Neural progenitor cell (in vitro differentiated cells): ENCODE results near the gene MRTO4. TPM values are rescaled to one million over a fixed set of nuclear protein-coding genes. Genes with fewer than 3 reads are reported as not detected.

Source experiments
- DNase-seq: peaks from one replicate; pipeline ENCODE4 v3.0.0-alpha.2; 2016; ENCODE audit warnings: low spot score
- H2AFZ ChIP-seq: fragments of 200-600 bp; sonication (generic); replicated peaks from 2 replicates; pipeline ENCODE4 v1.6.1; 2016; ENCODE audit warnings: antibody characterized with exemption
- H3F3A ChIP-seq: fragments of 200-600 bp; sonication (generic); 2 replicates; pipeline ENCODE4 v1.6.1; 2016; ENCODE audit warnings: antibody characterized with exemption, low read depth
- H3K27ac ChIP-seq: fragments of 200-600 bp; sonication (generic); 2 replicates; pipeline ENCODE4 v1.5.1; 2016; ENCODE audit warnings: mild to moderate bottlenecking
- H3K27me3 ChIP-seq: fragments of 200-600 bp; sonication (generic); 2 replicates; pipeline ENCODE4 v1.6.1; 2016; ENCODE audit warnings: mild to moderate bottlenecking, moderate library complexity
- H3K36me3 ChIP-seq: fragments of 200-600 bp; sonication (generic); 2 replicates; pipeline ENCODE4 v1.5.1; 2016
- H3K4me1 ChIP-seq: fragments of 200-600 bp; sonication (generic); 2 replicates; pipeline ENCODE4 v1.6.1; 2016; ENCODE audit warnings: mixed run types
- H3K4me2 ChIP-seq: fragments of 200-600 bp; sonication (generic); 2 replicates; pipeline ENCODE4 v1.6.1; 2016
- H3K4me3 ChIP-seq: fragments of 200-600 bp; sonication (generic); 2 replicates; pipeline ENCODE4 v1.5.1; 2016
- H3K79me2 ChIP-seq: fragments of 200-600 bp; sonication (generic); 2 replicates; pipeline ENCODE4 v1.6.1; 2016; ENCODE audit warnings: low read depth
- H3K9ac ChIP-seq: fragments of 200-600 bp; sonication (generic); 2 replicates; pipeline ENCODE4 v1.6.1; 2016
- H3K9me3 ChIP-seq: fragments of 200-600 bp; sonication (generic); 2 replicates; pipeline ENCODE4 v1.5.1; 2016; ENCODE audit warnings: low read depth
- H4K20me1 ChIP-seq: fragments of 200-600 bp; sonication (generic); 2 replicates; pipeline ENCODE4 v1.6.1; 2016; ENCODE audit warnings: low read depth
- H3K27ac Mint-ChIP-seq: 3 replicates; pipeline ENCODE4 v1.8.0; 2021; ENCODE audit warnings: mixed read lengths
- H3K27me3 Mint-ChIP-seq: 2 replicates; pipeline ENCODE4 v1.8.0; 2022; ENCODE audit warnings: low read depth, mild to moderate bottlenecking, inconsistent platforms, moderate library complexity, mixed read lengths; ENCODE audit not compliant: insufficient read depth
- H3K36me3 Mint-ChIP-seq: 3 replicates; pipeline ENCODE4 v1.8.0; 2021; ENCODE audit warnings: mixed read lengths
- H3K4me1 Mint-ChIP-seq: 3 replicates; pipeline ENCODE4 v1.8.0; 2021; ENCODE audit warnings: mixed read lengths
- H3K4me3 Mint-ChIP-seq: 3 replicates; pipeline ENCODE4 v1.8.0; 2021; ENCODE audit warnings: mild to moderate bottlenecking, moderate library complexity, mixed read lengths
- H3K9me3 Mint-ChIP-seq: 3 replicates; pipeline ENCODE4 v1.8.0; 2020; ENCODE audit warnings: mixed read lengths
- CTCF ChIP-seq: fragments of 200-600 bp; sonication (generic); IDR thresholded peaks from 2 replicates; pipeline ENCODE4 v1.5.1; 2017; ENCODE audit warnings: antibody characterized with exemption, mild to moderate bottlenecking
- EZH2 ChIP-seq: fragments of 200-600 bp; sonication (generic); IDR thresholded peaks from 2 replicates; pipeline ENCODE4 v1.6.1; 2017; ENCODE audit warnings: antibody characterized with exemption, mild to moderate bottlenecking, moderate library complexity
- EZH2phosphoT487 ChIP-seq: fragments of 200-600 bp; sonication (generic); IDR thresholded peaks from 2 replicates; pipeline ENCODE4 v1.6.1; 2017; ENCODE audit warnings: antibody characterized with exemption
- small RNA-seq: library from RNA; depleted of rRNA; stranded (forward); fragments of <200 nt; gene quantifications from one replicate; pipeline ENCODE3, GENCODE V24; 2015
- total RNA-seq: library from RNA; depleted of rRNA; stranded (reverse); fragments of >200 nt; gene quantifications from 2 replicates; pipeline ENCODE4 v1.2.3, GENCODE V29; 2015; ENCODE audit warnings: low replicate concordance

MRTO4 gene
- total RNA-seq, 1 donor from 2014 or later: 23.2 TPM

- Mint-ChIP-seq H3K9me3 (no peaks in the 10 kb centered on the region), H3K4me3 (peak overlapping the region; percentile 54)
Observed at GRCh38 chr1:19309123-19309813, 57.7 kb downstream of the MRTO4 start.

More at GRCh38 chr1:19309123-19309813, 57.7 kb downstream of the MRTO4 start:
- Histone ChIP-seq H3K36me3 (no peaks in the 10 kb centered on the region), H3K4me1 (peaks cover 7% of the 10 kb centered on the region), H3K79me2 (peaks cover 39% of the 10 kb centered on the region), H3K27ac (no peak overlapping the region), H3F3A (no peaks in the 10 kb centered on the region), H3K9ac (no peak overlapping the region), H4K20me1 (peaks cover 34% of the 10 kb centered on the region), H2AFZ (no peak overlapping the region), H3K9me3 (no peaks in the 10 kb centered on the region), H3K4me3 (no peak overlapping the region), H3K27me3 (no peaks in the 10 kb centered on the region), H3K4me2 (no peak overlapping the region)
- Mint-ChIP-seq H3K27ac (no peak overlapping the region), H3K36me3 (peaks cover 21% of the 10 kb centered on the region), H3K27me3 (peaks cover 5% of the 10 kb centered on the region), H3K4me1 (peaks cover 30% of the 10 kb centered on the region)
- TF ChIP-seq EZH2phosphoT487 (no peak), CTCF (no peak), EZH2 (no peak)
- no peak for DNase-seq

Small RNAs within 50 kb of the gene (small RNA-seq; reads per million reads assigned to genes)
- not detected for gene RNU6-1099P

Other genes with a start within 250 kb of the MRTO4 start
- 71.2 and 107 TPM in 2 replicates for gene UBR4, start 41.5 kb upstream of the MRTO4 start, total RNA-seq
- gene EMC1, start 281 bp upstream of the MRTO4 start, total RNA-seq: 32.6 and 40.0 TPM in 2 replicates
- 0.96 TPM in 1 of 2 replicates, not detected in the other for gene AKR7A3, start 37.0 kb downstream of the MRTO4 start, total RNA-seq
- gene AKR7A2, start 60.3 kb downstream of the MRTO4 start, total RNA-seq: 37.5 and 92.3 TPM in 2 replicates
- 4.8 and 16.7 TPM in 2 replicates for gene SLC66A1, start 60.5 kb downstream of the MRTO4 start, total RNA-seq
- gene CAPZB, start 233.7 kb downstream of the MRTO4 start, total RNA-seq: 134 and 198 TPM in 2 replicates